OCI-LY3 (cell line): ENCODE data around the gene RAPGEF5.

Experiments used
- EZH2phosphoT487 ChIP-seq: fragments of 200-600 bp; shearing (Covaris generic); IDR thresholded peaks from 2 replicates; pipeline ENCODE4 v1.6.1; 2018; ENCODE audit warnings: antibody characterized with exemption, mixed run types, low read depth
- TF ChIP-seq, protein P1 (sequence below): fragments of 200-600, 300-600 bp; sonication (generic); IDR thresholded peaks from 2 replicates; pipeline ENCODE4 v1.5.1; 2014; ENCODE audit warnings: antibody characterized with exemption, low read length, low read depth

DNA sequence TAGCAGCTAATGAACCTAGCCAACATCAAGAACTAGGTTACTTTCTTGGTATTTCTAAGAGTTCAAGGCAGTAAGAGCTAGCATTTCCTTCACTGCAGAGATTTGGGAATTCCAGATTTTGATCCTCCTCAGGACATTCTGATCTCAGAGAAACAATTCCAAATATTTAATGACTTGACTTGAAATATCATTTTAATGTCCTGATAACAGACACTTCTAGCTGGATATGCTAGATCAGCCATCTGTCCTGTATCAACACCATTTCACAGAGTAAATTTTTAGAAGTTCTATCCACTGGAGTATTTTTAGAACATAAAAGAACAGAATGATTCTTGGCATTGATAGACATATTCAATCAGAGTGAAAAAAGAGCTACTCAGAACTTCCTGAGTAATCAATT, 151.3 kb downstream of the RAPGEF5 start:
- TF ChIP-seq, protein P1, sequence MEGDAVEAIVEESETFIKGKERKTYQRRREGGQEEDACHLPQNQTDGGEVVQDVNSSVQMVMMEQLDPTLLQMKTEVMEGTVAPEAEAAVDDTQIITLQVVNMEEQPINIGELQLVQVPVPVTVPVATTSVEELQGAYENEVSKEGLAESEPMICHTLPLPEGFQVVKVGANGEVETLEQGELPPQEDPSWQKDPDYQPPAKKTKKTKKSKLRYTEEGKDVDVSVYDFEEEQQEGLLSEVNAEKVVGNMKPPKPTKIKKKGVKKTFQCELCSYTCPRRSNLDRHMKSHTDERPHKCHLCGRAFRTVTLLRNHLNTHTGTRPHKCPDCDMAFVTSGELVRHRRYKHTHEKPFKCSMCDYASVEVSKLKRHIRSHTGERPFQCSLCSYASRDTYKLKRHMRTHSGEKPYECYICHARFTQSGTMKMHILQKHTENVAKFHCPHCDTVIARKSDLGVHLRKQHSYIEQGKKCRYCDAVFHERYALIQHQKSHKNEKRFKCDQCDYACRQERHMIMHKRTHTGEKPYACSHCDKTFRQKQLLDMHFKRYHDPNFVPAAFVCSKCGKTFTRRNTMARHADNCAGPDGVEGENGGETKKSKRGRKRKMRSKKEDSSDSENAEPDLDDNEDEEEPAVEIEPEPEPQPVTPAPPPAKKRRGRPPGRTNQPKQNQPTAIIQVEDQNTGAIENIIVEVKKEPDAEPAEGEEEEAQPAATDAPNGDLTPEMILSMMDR, result no peak
- no peak for TF ChIP-seq EZH2phosphoT487
